K562 (cell line): ENCODE results near the gene ZNF268. TPM values are rescaled to one million over a fixed set of nuclear protein-coding genes. Genes with fewer than 3 reads are reported as not detected.

ENCODE experiments used
- ATAC-seq: fragments of 200-7000 bp; cut with Tn5 transposase; 3 replicates; pipeline ENCODE4 v1.9.1; 2020; ENCODE audit warnings: moderate library complexity
- BruUV-seq: library from RNA; stranded (reverse); fragments of 400-500 nt; replicated peaks from 2 replicates; lab custom pipeline; 2021; lab: Mats Ljungman, UMichigan
- CTCF ChIA-PET: fragments of 300-600 bp; formaldehyde crosslinking; extraction: SDS; loops from one replicate; lab custom pipeline; 2021; ENCODE audit warnings: low intra/inter-chr PET ratio; lab: Yijun Ruan, JAX
- POLR2A ChIA-PET: fragments of 300-600, 350-650 bp; sonication (Branson Sonifier 250); formaldehyde crosslinking; extraction: SDS; loops from one replicate; lab custom pipeline; 2021; ENCODE audit warnings: antibody characterized with exemption, inconsistent platforms; lab: Yijun Ruan, JAX
- DNase-seq, 4 experiments: peaks; one replicate each; pipeline versions ENCODE4 v3.0.0 to v3.0.0-alpha.2; 2011 to 2018; ENCODE audit warnings: low spot score in 3 of 4, mixed read lengths in 3 of 4; ENCODE audit errors: extremely low read depth in 1 of 4
- FAIRE-seq: peaks from 2 replicates; lab custom pipeline; 2011; peaks lifted over from hg19 to GRCh38; lab: Jason Lieb, UNC
- H2AFZ ChIP-seq: 2 replicates; pipeline ENCODE4 v1.6.0; 2011; ENCODE audit warnings: low read depth, low read length, control low read depth, inconsistent platforms
- H3K27ac ChIP-seq: fragments of 200-600 bp; 3 replicates; pipeline ENCODE4 v1.8.0; 2011; ENCODE audit warnings: low read depth, mild to moderate bottlenecking, control low read depth, inconsistent platforms, low read length, moderate library complexity, mixed read lengths; ENCODE audit errors: extremely low read depth
- H3K27me3 ChIP-seq, 2 experiments: fragments of 300-600 bp in 1 of 2; 2 replicates in 1 of 2; 3 replicates in 1 of 2; pipeline versions ENCODE4 v1.6.0 to v1.8.0; 2011; ENCODE audit warnings: inconsistent platforms in 2 of 2, low read length in 2 of 2, mild to moderate bottlenecking in 1 of 2, mixed read lengths in 1 of 2, moderate library complexity in 1 of 2; ENCODE audit not compliant: control insufficient read depth in 2 of 2, insufficient read depth in 2 of 2
- H3K36me3 ChIP-seq: fragments of 300-600 bp; 3 replicates; pipeline ENCODE4 v1.8.0; 2011; ENCODE audit warnings: mild to moderate bottlenecking, low read length, inconsistent platforms; ENCODE audit not compliant: control insufficient read depth, insufficient read depth
- H3K4me1 ChIP-seq, 2 experiments: fragments of 200-600 bp in 1 of 2; replicated peaks in 1 of 2; 2 replicates in 1 of 2; 3 replicates in 1 of 2; pipeline versions ENCODE4 v1.5.1 to v1.8.0; 2011; ENCODE audit warnings: inconsistent platforms in 2 of 2, low read length in 2 of 2, mild to moderate bottlenecking in 1 of 2, mixed read lengths in 1 of 2, moderate library complexity in 1 of 2; ENCODE audit not compliant: control insufficient read depth in 2 of 2, insufficient read depth in 2 of 2
- H3K4me2 ChIP-seq: 2 replicates; pipeline ENCODE4 v1.6.1; 2011; ENCODE audit warnings: low read length, control low read depth, inconsistent platforms, mixed read lengths; ENCODE audit not compliant: insufficient read depth
- H3K4me3 ChIP-seq: fragments of 200-600 bp; sonication (generic), shearing (Covaris generic); 2 replicates; pipeline ENCODE4 v1.5.1; 2016; ENCODE audit warnings: control low read depth, inconsistent platforms
- H3K79me2 ChIP-seq: fragments of 200-600 bp; 3 replicates; pipeline ENCODE4 v1.8.0; 2011; ENCODE audit warnings: low read length, inconsistent platforms; ENCODE audit not compliant: control insufficient read depth, insufficient read depth
- H3K9ac ChIP-seq, 2 experiments: 2 replicates each; pipeline versions ENCODE4 v1.6.0 to v1.6.1; 2011; ENCODE audit warnings: low read depth in 2 of 2, low read length in 2 of 2, control low read depth in 1 of 2, inconsistent platforms in 1 of 2, mild to moderate bottlenecking in 1 of 2, mixed read lengths in 1 of 2; ENCODE audit not compliant: insufficient read depth in 1 of 2
- H3K9me1 ChIP-seq: one replicate; pipeline ENCODE4 v1.6.0; 2011; ENCODE audit warnings: inconsistent platforms, mild to moderate bottlenecking, low read length, moderate library complexity; ENCODE audit not compliant: control insufficient read depth, insufficient read depth
- H3K9me3 ChIP-seq: replicated peaks from 2 replicates; pipeline ENCODE4 v1.5.1; 2011; ENCODE audit warnings: low read depth, low read length, inconsistent platforms; ENCODE audit not compliant: control insufficient read depth, insufficient read depth
- H4K20me1 ChIP-seq: replicated peaks from 2 replicates; pipeline ENCODE4 v1.6.1; 2011; ENCODE audit warnings: low read length, inconsistent platforms, mixed read lengths; ENCODE audit not compliant: control insufficient read depth, insufficient read depth
- BRD9 ChIP-seq: fragments of 450-650 bp; IDR thresholded peaks from 2 replicates; pipeline ENCODE4 v1.6.1; 2018; ENCODE audit warnings: low read depth; ENCODE audit not compliant: partially characterized antibody
- CBX5 ChIP-seq: IDR thresholded peaks from 2 replicates; pipeline ENCODE4 v1.6.1; 2014; ENCODE audit warnings: low read depth, borderline replicate concordance
- KDM1A ChIP-seq, 2 experiments: fragments of 450-650 bp; IDR thresholded peaks; 2 replicates each; pipeline ENCODE4 v1.6.1; 2016; ENCODE audit warnings: mild to moderate bottlenecking in 2 of 2
- NUFIP1 ChIP-seq: fragments of 450-650 bp; IDR thresholded peaks from 2 replicates; pipeline ENCODE4 v1.6.1; 2018; ENCODE audit not compliant: partially characterized antibody
- ZNF354B ChIP-seq: fragments of 250-450 bp; sonication (Bioruptor Pico); IDR thresholded peaks from 2 replicates; pipeline ENCODE4 v1.4.0; 2020
- WGBS: fragments of 100-300 bp; shearing (Covaris generic); methylation state at CpG from one replicate; pipeline ENCODE4 v1.1.6; 2016; ENCODE audit warnings: low coverage, mixed read lengths; ENCODE audit not compliant: insufficient coverage; ENCODE audit errors: missing lambda C conversion rate; 5-methylcytosine and 5-hydroxymethylcytosine counted together
- in situ Hi-C: fragments of 300-500 bp; cut with MboI; formaldehyde crosslinking; loops from 4 replicates; pipeline ENCODE4 v1.15.0; 2018; ENCODE audit warnings: inconsistent platforms, mixed read lengths
- intact Hi-C: fragments of 100-400 bp; cut with micrococcal nuclease; formaldehyde crosslinking; loops from 2 replicates; pipeline ENCODE4 v1.14.2; 2022
- polyA plus RNA-seq, 8 experiments: library from polyadenylated mRNA; depleted of rRNA in 4 of 8; stranded (reverse) in 5 of 8; unstranded in 3 of 8; fragments of >200 nt; fragmentation: Nextera tagmentation in 2 of 8; fragmentation: Illumina TruSeq in 1 of 8; extraction: Ambion mirVana in 2 of 8; extraction: Trizol in 1 of 8; gene quantifications; 2 replicates each; pipeline versions ENCODE4 v1.2.1 to v1.2.3, GENCODE V29; 2011 to 2014; ENCODE audit warnings: inconsistent platforms in 1 of 8, missing spikeins in 1 of 8
- total RNA-seq, 7 experiments: library from RNA; depleted of rRNA in 6 of 7; stranded (reverse); fragments of >200 nt in 6 of 7; fragmentation: Illumina TruSeq in 2 of 7; extraction: Trizol in 2 of 7; gene quantifications; 2 replicates each; pipeline versions ENCODE4 v1.2.1 to v1.2.3, GENCODE V29; 2011 to 2021; ENCODE audit warnings: low replicate concordance in 1 of 7
- TF ChIP-seq, protein P1 (sequence below): fragments of 450-650 bp; IDR thresholded peaks from one replicate; pipeline ENCODE4 v1.6.1; 2018; ENCODE audit warnings: mild to moderate bottlenecking, moderate library complexity; ENCODE audit not compliant: partially characterized antibody

Gene ZNF268
- total and polyA plus RNA-seq, 9 of the 15 experiments (the other 6 are each of a cell fraction or from before 2014, with no cell fraction given): 4.8 to 12.0 (median 7.7) TPM

DNA sequence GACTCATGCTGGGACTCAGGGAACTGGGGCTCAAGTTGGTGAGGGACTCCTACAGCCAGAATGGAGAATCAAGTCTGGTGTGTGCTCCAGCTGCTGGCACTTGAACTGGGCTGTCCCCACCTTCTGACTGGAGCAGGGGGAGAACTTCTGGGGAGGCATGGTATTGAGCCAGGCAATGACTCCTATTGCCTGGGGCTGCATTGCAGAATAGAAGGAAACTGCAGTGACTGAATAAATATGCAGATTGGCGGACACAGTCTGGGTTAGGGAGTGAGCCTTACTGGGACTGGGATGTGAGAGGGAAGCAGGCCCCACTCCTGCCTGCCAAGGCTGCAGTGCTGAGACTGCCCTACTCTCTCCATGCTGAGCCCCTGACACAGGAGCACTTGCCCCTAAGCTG is 8.8 kb upstream of the ZNF268 start (continued):
- no peak for TF ChIP-seq ZNF354B (CRISPR knock-in tag)
- no peak for TF ChIP-seq BRD9
- TF ChIP-seq, protein P1, sequence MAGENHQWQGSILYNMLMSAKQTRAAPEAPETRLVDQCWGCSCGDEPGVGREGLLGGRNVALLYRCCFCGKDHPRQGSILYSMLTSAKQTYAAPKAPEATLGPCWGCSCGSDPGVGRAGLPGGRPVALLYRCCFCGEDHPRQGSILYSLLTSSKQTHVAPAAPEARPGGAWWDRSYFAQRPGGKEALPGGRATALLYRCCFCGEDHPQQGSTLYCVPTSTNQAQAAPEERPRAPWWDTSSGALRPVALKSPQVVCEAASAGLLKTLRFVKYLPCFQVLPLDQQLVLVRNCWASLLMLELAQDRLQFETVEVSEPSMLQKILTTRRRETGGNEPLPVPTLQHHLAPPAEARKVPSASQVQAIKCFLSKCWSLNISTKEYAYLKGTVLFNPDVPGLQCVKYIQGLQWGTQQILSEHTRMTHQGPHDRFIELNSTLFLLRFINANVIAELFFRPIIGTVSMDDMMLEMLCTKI: no peak
- TF ChIP-seq CBX5: no peak

DNA sequence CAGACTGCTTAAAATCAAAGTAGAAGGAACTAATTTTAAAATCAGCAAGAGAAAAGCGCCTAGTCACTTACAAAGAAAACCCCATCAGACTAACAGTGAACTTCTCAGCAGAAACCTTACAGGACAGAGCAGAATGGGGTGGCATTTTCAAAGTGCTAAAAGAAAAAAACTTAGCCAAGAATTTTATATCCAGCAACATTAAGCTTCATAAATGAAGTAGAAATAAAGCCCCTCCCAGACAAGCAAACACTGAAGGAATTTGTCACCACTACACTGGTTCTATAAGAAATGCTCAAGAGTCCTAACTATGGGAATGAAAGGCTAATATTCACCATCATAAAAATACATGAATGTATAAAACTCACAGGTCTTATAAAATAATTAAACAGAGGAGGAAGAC is 6.4 kb upstream of the ZNF268 start:
- DNase-seq (no peak), ATAC-seq (no peak), FAIRE-seq (no peak)
- intact Hi-C loops (no loop called here), in situ Hi-C loops (no loop called here)
- Histone ChIP-seq H3K9ac (no peak overlapping the region), H3K9me3 (peaks cover 2% of the 10 kb centered on the region; the same call in 1 of the 2 replicates), H3K36me3 (no peaks in the 10 kb centered on the region), H3K4me2 (no peak overlapping the region), H3K27me3 (no peaks in the 10 kb centered on the region), H3K79me2 (no peaks in the 10 kb centered on the region), H3K4me3 (no peak overlapping the region), H4K20me1 (no peaks in the 10 kb centered on the region), H3K27ac (no peak overlapping the region), H3K4me1 (no peaks in the 10 kb centered on the region), H3K9me1 (no peaks in the 10 kb centered on the region), H2AFZ (no peak overlapping the region)
- TF ChIP-seq KDM1A (IDR thresholded peaks at IDR 0.05): no peak
- TF ChIP-seq NUFIP1: no peak
- POLR2A ChIA-PET: no interaction called here
- CTCF ChIA-PET: no interaction called here
- BruUV-seq: no TSS peak
- WGBS: 7% methylated on average over 1 of the region's 1 CpG
